Transverse colon (tissue), 3 donors: ENCODE data around the gene ALG3.

Experiments used
- CTCF ChIP-seq, 5 experiments: fragments of 200-600 bp in 3 of 5; fragments of 450-650 bp in 2 of 5; sonication (generic) in 3 of 5; IDR thresholded peaks; 1 replicate in 2 of 5; 2 replicates in 3 of 5; pipeline ENCODE4 v1.5.1; 2016 to 2017; ENCODE audit warnings: antibody characterized with exemption in 5 of 5, inconsistent platforms in 3 of 5, mild to moderate bottlenecking in 2 of 5, moderate library complexity in 1 of 5
- POLR2A ChIP-seq: fragments of 450-650 bp; IDR thresholded peaks from one replicate; pipeline ENCODE4 v1.6.1; 2016; ENCODE audit warnings: antibody characterized with exemption, mild to moderate bottlenecking, moderate library complexity

DNA sequence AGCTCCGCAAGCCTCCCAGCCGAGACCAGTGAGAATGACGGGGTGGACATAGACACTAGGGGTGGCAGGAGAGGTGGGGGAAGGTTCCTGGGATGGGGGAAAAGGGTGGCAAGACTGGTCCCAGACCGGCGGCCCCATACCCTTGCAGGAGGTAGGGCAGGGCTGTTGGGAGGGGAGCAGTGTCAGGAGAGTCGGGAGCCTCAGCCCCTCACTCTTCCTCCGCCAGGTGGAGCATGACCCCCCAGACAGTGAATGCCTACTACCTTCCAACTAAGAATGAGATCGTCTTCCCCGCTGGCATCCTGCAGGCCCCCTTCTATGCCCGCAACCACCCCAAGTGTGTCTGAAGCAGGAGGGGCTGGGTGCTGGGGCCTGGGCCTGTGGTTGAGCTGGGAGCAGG is 41.6 kb upstream of the ALG3 start:
- TF ChIP-seq POLR2A (no peak), CTCF (IDR thresholded peaks at IDR 0.05) (no peak)
